Measurements from ENCODE around the gene CRYBG1.

DNA sequence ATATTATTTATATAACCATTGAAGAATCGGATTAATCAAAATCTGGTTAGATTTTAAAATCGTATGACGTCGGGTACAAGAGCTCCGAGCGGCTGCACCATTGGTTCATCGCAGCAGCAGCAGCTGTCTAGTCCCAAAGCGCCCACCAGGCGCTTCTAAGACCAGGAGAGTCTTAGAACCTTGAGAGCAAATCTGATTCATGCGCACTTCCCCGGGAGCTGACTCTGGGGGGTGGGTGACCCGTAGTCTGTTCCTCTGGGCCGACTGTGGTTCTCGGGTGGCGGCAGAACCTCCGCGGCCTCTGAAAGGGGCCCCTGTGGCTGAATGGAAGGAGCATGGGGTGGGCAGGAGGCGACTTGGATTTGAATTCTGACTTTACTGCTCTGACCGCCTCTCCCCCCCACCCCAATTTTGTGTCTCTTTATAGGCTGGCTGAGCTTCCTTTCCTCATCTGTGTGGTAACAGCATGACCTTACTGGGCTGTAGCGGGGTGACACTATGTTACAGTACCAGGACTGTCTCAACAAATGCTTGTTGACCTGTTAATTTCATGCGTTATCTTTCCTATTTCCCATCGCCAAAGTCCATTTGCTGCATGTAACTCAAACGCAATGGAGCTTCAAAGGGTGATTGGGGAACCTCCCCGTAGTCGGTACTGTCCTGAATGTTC is 149.0 kb downstream of the CRYBG1 start:
- TF ChIP-seq, protein P1, sequence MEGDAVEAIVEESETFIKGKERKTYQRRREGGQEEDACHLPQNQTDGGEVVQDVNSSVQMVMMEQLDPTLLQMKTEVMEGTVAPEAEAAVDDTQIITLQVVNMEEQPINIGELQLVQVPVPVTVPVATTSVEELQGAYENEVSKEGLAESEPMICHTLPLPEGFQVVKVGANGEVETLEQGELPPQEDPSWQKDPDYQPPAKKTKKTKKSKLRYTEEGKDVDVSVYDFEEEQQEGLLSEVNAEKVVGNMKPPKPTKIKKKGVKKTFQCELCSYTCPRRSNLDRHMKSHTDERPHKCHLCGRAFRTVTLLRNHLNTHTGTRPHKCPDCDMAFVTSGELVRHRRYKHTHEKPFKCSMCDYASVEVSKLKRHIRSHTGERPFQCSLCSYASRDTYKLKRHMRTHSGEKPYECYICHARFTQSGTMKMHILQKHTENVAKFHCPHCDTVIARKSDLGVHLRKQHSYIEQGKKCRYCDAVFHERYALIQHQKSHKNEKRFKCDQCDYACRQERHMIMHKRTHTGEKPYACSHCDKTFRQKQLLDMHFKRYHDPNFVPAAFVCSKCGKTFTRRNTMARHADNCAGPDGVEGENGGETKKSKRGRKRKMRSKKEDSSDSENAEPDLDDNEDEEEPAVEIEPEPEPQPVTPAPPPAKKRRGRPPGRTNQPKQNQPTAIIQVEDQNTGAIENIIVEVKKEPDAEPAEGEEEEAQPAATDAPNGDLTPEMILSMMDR (conservative IDR thresholded peaks at IDR 0.05 in 1 of 2, IDR thresholded peaks at IDR 0.05 in 1 of 2; ENCODE audit: extremely low read depth in 1 of 2, insufficient read depth in 1 of 2, low read depth in 1 of 2, low read length in 2 of 2): no peak
- no peak for TF ChIP-seq EZH2 (IDR thresholded peaks at IDR 0.05; ENCODE audit: borderline replicate concordance, low read length)

Measured in mammary epithelial cell (primary cell).